Activated CD8-positive, alpha-beta memory T cell treated with anti-CD3 and anti-CD28 coated beads, Interleukin-2, amount 50 U/mL, for 1 hour (primary cell): ENCODE results near the gene PXDN.

Experiments used
- DNase-seq: peaks from one replicate; pipeline ENCODE4 v3.0.0-alpha.2; 2020; ENCODE audit errors: extremely low read depth

PXDN gene

DNA sequence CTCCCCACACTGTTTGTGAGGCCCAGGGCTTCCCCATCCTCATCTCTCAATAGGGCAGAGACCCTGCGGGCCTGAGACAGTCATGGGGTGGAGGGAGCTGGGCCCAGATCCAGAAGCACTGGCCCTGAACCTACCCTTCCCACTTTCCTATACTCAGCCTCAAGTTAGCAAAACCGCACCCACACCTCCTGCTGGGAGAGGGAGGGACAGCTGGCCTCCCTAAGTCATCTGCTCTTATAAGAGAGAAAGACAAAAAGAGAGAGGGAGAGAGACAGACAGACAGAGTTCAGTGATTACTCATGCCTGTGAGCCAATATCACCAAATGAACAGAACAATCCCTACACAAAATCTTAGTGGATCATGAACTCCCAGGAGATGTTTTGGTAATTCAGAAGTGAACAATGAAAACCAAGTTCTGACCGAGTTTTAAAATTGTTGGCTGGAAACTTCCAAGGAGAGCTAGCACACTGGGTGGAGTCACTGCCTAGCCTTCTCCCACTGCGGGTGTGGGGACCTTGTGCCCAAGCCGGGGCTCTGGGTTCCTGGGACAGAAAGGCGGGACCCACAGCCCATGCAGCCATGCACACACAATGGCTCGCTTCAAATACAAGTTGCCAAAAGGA, 130.5 kb downstream of the PXDN start:
- DNase-seq, result no peak

DNA sequence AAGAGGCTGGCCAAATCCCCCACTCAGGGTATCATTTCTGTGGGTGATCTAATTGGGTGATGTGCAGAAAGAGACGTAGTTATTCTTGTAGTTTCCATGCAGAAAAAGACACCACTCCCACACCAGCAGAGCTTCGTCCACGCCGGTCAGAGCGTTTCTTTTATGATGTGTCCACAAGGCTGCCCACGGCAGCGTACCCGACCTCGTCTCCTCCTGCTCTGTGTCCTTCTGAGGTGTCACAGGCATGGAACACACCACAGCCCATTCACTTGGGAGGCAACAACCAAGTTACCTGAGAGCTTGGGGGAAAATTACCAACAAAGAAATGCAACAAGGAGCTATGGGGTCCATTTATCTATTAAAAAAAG, 131.3 kb downstream of the PXDN start:
- DNase-seq, result no peak

DNA sequence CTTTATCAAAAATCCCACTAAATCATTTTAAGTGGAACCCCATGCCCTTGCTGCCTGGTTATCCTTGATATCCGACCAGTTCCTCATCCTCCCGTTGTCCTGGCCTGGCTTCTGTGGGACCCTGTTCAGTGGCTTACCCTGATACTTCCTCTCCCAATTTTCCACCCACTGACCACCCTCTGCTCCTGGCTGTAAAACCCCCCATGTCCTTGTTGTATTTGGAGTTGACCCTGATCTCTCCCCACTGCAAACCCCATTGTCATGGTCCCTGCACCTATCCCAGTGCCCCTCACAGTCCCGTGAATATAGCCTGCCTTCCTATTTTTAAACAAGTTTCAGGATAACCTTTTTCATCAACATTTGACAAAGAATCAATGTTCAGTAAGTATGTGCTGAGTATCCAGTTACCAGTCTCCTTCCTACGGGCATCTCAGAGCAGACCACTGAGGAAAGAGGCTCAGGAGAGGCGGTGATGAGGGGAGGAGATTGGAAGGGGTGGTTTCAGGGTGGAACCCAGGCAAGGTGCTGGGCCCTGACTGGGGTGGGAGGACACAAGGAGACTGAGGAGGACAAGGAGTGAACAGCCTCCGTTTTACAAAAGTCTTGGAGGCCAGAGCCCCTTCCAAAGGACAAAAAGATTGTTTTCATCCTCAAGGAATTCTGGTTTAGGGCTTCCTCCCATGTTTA, 131.8 kb downstream of the PXDN start:
- DNase-seq, result no peak

DNA sequence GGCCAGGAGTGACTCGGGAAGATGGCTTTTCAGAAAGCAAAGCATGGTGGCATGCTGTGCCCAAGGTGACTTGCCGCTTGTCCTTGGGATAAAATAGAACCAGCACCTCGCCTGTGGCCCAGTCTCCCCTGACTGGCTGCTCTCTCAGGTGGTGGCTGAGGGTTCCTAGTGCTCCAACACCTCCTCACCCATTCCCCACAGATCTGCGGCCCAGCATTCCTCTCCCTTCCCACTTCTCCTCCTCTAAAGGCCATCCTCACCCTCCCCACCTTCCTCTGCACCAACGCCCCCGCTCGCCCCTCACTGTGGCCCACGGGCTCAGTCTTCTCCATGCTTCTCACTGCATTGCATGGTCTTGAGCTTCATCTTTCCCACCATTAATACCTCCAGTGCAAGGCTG, 132.4 kb downstream of the PXDN start:
- DNase-seq, result no peak

DNA sequence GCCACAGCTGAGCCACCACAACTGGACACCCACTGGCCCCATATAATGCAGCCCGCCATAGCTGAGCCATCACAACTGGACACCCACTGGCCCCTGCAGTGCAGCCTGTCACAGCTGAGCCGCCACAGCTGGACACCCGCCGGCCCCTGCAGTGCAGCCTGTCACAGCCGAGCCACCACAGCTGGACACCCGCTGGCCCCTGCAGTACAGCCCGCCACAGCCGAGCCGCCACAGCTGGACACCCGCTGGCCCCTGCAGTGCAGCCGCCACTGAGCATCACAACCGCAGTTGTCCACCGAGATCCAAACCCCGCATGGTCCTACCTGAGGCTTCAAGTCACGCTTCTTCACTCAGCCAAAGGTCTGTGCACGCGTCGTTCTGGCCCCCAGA, 134.2 kb downstream of the PXDN start:
- no peak for DNase-seq

DNA sequence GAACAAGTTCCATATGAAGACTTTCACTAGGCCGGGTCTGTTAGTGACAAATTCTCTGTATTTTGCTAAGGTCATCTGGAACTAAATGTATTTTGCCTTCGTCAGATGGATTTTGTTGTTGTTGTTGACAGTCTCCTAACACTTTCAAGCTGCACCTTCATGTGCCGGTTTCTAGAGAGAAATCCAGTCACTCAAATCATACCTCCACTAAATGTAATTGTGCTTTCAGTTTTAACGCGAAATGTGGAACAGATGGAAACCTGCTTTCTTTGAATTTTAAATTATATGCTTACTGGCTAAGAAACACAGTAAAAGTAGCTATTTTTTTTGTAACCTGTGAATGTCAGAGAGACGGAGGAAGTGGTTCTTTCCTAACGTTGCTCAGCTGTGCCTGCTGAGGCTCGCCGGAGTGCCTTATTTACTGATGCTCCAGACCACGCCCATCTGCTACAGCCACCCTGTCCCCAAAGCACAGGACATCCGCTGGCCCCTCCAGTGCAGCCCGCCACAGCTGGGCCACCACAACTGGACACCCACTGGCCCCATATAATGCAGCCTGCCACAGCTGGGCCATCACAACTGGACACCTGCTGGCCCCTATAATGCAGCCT, 134.7 kb downstream of the PXDN start:
- DNase-seq, result no peak

DNA sequence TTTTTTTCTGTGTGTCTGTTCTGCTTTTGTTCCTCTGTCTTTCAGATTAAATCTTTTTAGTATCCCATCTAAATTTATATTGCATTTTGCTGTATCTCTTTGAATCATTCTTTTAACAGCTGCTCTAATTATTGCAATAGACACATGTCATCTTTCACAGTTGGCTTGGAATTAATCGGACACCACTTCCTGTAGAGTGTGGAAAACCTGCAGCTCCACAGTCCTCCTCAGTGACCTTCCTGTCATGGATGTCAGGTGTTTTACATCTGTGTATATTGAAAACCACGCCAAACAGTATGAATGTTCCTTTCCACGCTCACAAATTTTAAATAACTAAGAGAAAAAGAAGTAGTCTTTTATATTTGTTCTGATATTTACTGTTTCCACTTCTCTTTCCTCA, 135.3 kb downstream of the PXDN start:
- no peak for DNase-seq

DNA sequence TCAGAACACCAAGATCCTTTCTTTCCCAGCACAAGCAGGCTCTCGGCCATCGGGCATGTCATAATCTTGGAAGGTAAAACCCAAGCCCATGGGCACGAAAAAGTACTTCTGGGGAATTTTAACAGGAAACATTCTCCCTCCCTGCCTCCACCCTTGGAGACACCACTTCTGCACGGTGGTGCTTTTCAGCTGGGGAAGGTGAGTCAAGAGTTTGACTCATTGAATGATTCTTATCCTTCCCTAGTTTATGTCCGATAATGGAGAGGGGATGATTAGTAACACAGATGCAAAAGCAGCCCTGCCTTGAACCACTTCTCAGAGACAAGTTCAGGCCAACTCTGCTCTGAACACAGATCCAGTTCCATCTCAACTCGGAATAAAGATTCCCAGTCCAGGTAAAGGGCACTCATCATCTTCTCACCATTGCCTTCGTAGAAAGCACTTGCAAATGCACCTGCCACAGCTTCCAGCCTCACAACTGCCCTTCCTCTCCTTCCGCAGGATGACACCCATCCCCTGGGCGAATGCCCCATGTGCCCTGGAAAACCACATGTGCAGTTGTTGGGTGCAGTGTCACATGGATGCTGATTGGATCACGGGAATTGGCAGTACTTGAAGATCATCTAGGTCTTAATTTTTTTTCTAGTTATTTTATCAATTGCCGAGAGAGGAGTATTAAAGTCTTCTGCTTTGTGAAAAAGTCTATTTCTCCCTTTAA, 136.2 kb downstream of the PXDN start:
- no peak for DNase-seq

DNA sequence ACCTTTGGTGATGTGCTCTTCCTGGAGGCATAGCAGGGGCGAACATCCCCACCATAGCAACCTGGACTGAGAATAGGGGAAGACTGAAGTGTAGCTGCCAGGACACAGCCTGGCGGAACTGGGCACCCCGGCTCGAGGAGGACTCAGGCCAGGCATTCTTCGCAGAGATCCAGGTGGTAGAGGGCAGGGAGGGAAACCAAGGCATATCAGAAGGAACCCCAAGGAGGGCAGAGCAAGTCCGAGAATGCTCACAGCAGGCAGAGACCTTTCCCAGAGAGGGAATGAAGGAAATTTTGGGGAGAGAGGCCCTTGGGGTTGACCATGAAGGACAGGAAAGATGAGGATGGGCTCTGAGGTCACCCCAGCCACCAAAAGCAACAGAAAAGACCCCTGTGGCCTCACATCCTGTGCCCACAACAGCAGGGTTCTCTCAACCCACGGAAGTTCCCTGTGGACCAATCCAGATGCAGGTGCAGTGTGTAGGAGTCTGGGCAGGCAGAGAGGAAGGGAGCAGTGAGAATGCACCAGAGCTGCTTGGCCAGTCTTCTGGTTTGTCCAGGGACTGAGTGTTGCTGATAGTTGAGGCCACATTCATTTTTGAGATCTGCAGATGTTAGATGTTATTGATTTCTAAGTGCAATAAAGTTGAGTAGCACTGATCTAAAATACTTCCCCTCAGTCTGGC, 136.9 kb downstream of the PXDN start:
- DNase-seq, result no peak

DNA sequence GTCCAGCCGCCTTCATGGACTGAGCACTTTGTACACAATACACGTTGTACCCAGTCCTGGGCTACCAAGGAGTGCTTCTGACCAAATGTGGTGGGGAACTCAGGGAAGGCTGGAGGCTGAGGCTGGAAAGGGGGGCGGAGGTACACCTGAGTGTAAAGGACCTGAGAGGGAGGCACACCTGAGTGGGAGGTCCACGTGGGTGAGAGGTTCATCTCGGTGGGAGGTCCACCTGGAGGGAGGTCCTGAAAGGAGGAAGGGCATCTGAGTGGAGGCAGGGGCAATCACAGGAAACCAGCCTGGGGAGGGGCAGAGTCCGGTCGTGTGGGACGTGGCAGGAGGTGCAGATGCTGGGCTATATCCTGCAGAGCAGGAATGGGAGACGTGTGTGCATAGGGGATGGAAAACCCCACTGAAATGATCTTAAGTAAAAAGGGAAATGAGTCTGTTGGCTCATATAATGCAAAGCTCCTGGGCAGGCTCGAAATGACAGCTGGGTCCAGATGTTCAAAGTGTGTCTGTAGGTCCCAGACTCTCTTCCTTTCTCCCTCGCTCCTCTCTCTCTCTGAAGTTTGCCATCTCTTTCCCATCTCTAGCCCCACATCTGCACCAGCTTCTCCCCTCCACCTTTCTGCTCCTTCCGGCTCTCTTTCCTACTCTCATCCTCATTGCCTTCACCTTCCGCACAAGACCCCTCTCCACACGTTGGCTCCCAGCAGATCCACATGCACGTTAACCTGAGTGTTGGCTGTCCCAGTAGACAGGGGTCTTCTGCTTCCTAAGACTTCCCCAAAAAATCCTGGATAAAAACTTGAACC, 137.7 kb downstream of the PXDN start:
- no peak for DNase-seq

DNA sequence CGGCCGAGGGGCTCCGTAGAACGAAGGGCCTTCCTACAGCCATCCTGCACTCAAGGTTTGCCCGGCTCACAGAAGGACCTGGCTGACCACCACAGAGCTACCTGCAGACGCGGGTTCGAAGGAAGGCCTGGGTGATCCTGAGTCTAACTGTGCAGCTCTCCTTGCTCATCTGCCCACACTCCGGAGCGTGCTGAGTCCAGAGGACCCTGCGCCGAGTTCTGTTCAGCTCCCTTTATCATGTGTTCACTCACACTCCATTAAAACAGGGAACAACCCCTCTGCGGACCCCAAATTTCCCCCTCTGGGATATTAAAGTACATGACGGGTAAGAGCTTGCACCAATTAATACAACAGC, 138.3 kb downstream of the PXDN start:
- no peak for DNase-seq

DNA sequence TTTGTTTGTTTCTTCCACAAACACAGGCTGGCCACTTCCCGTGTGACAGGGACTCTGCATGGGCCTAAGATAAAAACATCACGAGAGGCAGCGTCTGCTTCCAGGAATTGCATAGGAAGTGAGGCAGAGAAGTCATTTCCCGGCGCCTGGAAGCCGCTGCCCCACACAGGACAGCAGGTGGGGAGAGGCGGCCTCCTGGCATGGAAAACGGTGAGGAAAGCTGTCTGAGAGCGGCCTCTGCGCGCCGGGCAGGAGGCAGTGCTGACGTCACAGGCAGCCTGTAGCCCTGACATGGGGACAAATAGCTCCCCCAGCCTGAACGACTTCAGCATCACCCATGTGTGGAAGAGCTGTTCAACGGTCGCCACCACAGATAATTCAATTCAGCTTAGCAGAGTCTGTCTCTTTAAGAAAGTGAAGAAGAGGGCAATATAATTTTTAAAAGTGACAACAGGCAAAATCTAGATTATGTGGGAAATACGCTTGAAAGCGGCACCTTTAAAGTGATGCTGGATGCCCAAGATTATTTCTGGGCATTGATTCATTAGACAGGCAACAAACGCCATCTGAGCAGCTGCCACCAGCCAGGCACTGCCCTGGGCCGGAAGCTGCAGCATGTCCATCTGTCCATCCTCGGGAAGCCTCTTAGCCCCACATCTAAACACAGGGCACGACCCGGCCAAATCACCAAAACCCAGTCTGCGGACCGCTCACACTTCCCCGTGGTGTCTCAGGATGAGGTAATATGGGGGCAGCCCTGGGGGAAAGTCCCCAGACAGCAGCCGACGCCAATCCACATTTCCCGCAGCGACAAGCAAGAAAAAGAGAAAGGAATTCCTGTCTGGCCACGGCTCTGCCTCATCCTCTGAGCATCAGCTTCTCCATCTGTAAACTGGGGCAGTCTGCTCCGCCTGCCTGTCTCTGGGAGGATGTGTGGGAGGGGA, 138.9 kb downstream of the PXDN start:
- no peak for DNase-seq

DNA sequence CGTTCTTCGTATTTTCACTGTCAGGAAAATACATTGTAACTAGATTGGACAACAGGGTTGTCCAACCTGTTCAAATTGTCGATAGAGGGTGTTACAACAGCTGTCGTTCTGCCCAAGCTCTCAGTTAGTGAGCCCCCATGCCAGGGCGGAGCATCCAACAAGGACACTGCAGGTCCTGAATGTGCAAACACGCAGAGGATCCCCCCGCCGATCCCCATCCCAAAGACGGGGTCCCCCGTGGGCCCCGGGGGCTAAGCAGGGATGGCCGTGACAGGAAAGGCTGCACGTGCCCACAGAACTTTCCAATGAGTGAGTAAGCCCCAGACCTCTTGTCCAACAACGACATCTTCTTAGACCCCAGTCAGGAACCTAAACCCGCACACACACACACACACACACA, 140.8 kb downstream of the PXDN start:
- no peak for DNase-seq

DNA sequence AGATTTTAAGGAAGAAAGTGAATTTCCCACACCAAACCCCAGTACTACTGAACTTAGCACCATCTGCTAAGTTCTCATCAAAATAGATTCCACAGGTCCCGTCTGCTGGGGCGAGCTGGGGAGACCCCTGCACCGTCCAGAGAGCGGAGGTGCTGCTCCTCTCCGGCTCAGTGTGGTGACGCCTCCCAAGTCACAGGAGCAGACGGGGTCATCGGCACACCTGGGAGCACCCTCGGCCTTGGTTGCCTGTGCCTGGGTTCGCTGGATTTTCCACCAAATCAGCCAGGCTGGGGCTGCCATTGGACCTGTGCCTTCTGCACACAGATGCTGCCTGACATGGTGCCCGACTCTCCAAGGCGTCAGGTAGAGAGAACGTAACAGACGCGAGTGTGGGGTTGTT, 141.3 kb downstream of the PXDN start:
- DNase-seq, result no peak

DNA sequence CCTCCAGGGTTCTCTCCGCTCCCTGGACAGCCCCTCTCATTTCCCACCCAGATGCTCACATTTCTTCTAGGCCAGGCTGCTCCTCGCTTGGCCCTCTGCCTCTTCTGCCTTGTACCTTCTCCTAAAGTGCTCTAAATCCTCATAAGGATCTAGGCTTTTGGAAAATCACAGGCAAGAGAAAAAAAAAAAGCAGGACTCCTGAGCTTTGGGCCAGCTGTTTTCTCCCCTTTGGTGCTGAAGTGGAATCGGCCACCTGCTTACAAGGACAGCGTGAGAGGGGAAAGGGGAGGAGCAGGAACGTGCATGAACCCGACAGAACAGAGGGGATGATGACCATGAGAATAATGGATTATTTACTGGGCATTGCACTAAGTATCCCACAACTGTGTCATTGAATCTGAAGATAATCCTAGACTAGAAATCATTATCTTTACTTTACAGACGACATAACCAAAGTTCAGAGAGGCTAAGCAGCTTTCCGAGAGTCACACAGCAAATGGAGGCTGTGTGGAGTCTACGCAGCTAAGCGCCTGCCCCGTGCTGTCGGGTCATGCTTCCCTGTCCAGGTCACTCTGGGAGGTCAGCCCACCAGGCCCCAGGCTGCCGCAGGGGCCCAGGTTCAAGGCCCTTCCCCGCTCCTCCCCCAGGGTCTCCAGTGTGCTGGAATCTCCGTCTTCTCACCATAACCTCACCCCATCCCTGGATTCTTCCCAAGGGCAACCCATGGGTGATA, 141.9 kb downstream of the PXDN start:
- no peak for DNase-seq

DNA sequence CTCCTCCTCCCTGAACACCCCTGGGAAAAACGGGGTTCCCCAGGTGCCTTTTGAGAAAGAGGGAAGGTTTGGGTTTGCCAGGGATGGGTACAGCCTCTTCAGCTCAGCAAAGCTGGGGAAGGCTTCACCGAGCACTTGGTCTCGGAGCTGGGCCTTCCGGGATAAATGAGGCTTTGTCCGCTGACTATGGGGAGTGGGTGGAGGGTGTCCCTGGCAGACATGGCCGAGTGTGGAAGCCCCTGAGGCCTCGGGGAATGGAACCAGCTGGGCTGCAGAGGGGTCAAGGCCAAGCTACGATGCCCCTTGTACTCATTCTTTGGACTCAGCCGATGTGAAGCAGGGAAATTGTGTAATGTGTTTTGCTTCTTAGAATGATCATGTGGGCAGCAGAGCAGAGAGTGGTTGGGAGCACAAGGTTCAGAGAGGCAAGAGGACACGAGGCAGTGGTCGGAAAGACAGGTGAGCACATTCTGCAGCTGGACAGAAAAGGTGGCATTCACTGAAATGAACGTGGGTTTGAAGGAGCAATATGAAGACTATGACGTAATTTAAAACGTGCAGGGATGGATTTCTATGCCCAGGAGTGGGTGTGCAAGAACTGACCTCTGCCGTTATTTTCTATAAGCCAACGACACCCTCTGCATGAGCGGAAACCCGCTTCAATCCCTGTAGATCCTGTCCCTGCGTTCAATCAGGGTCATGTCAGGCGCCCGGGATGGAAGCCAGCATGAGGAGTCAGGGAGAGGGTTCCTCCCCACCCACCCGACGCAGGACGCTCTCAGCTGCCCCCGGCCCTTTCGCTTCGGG, 142.6 kb downstream of the PXDN start:
- no peak for DNase-seq

DNA sequence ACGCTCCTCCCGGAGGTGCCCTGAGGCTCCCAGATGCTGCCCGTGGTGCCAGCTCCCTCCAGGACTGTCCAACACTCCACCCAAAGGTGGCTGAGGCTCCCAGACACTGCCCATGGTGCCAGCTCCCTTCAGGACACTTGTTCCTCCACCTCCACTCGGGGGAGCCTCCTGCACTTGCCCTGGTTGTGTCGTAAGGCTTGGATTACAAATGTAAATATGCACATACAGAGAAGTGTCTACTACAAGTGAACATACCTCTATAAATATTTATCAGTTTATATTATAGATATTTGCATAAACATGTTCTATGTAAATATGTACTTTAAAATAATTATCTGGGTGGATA, 143.3 kb downstream of the PXDN start:
- DNase-seq, result no peak

DNA sequence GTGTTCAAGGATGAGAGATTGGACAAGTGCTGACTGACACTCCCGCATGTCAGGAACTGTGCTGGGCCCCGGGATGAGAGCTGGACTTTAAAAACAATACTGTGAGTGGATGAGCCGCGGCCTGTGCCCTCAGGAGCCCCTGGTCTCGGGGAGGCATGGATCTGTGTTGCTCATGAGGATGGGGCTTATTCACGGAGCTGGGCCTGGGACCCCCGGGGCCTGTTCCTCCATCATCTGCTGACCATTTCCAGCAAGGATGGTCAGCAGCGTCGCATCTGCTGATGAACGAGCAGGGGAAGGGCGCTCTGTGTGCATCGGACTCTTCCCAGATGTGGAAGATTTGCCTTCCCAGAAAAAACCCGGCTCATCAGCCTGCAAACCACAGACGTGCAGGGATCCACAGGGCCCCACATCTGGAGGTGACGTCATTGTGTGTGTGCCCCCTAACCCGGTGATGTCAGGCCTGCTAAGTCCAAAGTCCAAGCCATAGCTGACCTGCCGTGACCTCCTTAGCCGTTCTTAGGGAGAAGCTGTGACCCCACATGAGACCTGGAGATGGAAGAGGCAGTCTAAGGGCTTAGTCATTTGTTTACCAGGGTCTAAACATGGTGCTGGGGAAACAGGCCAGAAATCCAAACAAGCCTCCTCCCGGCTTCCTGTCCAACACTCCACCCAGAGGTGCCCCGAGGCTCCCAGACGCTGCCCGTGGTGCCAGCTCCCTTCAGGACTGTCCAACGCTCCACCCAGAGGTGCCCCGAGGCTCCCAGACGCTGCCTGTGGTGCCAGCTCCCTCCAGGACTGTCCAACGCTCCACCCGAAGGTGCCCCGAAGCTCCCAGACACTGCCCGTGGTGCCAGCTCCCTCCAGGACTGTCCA, 143.9 kb downstream of the PXDN start:
- no peak for DNase-seq
